ENCODE measurements around the gene HOXC9. TPM values are rescaled to one million over a fixed set of nuclear protein-coding genes. Genes with fewer than 3 reads are reported as not detected.

HOXC9 gene
- total RNA-seq, 1 experiment from 2014 or later = not detected

GRCh38 chr12:53971129-53971528 lies 28.8 kb upstream of the HOXC9 start:
- H3K14ac ChIP-seq (ENCODE audit: insufficient read depth, low read length) = no peak overlapping the region
- peaks cover 19 to 25% of the 10 kb centered on the region in 2 experiments for H3K4me1 Mint-ChIP-seq
- WGBS (ENCODE audit: extremely low coverage, insufficient read length, low lambda C conversion rate) = no CpG with 5 or more reads among the region's 3 CpGs
- no peaks in the 10 kb centered on the region for H3K4me1 ChIP-seq (ENCODE audit: insufficient read depth, low read length)
- H3K79me1 ChIP-seq (ENCODE audit: insufficient read depth, low read depth, low read length, poor library complexity, severe bottlenecking) = no peaks in the 10 kb centered on the region
- H3K79me2 ChIP-seq (ENCODE audit: insufficient read depth, low read length) = no peaks in the 10 kb centered on the region
- H3K27ac ChIP-seq (ENCODE audit: insufficient read length, low read depth, low read length) = no peak overlapping the region
- H3K4ac ChIP-seq (ENCODE audit: low read depth, low read length) = no peak overlapping the region
- peaks cover 100% of the 10 kb centered on the region for H3K27me3 Mint-ChIP-seq (ENCODE audit: low read depth)
- no peak overlapping the region for H3K23ac ChIP-seq (ENCODE audit: insufficient read length, low read depth, low read length)
- H4K5ac ChIP-seq (ENCODE audit: insufficient read length, low read depth, low read length) = no peak overlapping the region
- no peak overlapping the region for H2BK12ac ChIP-seq (ENCODE audit: insufficient read length, low read depth, low read length)
- H4K8ac ChIP-seq (replicated peaks; ENCODE audit: insufficient read length, low read depth, low read length) = no peak overlapping the region
- H3K27me3 ChIP-seq (ENCODE audit: insufficient read depth, low read length) = peaks cover 99% of the 10 kb centered on the region
- TF ChIP-seq CTCF (conservative IDR thresholded peaks at IDR 0.05) = no peak
- no peak overlapping the region for H3K4me3 Mint-ChIP-seq
- H3K9me3 Mint-ChIP-seq = peaks cover 8 to 11% of the 10 kb centered on the region in 2 experiments; a peak in 3 of 5 replicates
- no peak overlapping the region for H3T11ph ChIP-seq (ENCODE audit: low read length)
- DNase-seq = no peak
- no peak overlapping the region for H3K27ac Mint-ChIP-seq
- peaks cover 0 to 8% (median 3%) of the 10 kb centered on the region in 3 experiments; a peak in 3 of 7 replicates for H3K36me3 Mint-ChIP-seq (ENCODE audit: insufficient read depth in 1 of 3, low read depth in 3 of 3)
- no peak overlapping the region for H3K9ac ChIP-seq (ENCODE audit: extremely low read depth, insufficient read length, low read length)
- H2AK5ac ChIP-seq (ENCODE audit: insufficient read length, low read length) = no peak overlapping the region
- H3K4me2 ChIP-seq (ENCODE audit: insufficient read depth, insufficient read length, low read length) = no peak overlapping the region
- no peak overlapping the region for H2BK120ac ChIP-seq (ENCODE audit: low read depth, low read length, poor library complexity, severe bottlenecking)
- H3K18ac ChIP-seq (ENCODE audit: insufficient read length, low read depth, low read length) = no peak overlapping the region
- no peak overlapping the region for H3K56ac ChIP-seq (ENCODE audit: insufficient read length, low read depth, low read length)
- H4K20me1 ChIP-seq (ENCODE audit: control insufficient read depth, insufficient read depth, insufficient read length) = no peaks in the 10 kb centered on the region
- no peaks in the 10 kb centered on the region for H3K9me3 ChIP-seq (ENCODE audit: control insufficient read depth, low read depth, low read length)
- H2BK20ac ChIP-seq (ENCODE audit: low read depth, low read length, poor library complexity, severe bottlenecking) = no peak overlapping the region
- no peak overlapping the region for H2BK15ac ChIP-seq (ENCODE audit: low read depth, low read length)
- no peaks in the 10 kb centered on the region for H3K23me2 ChIP-seq (ENCODE audit: insufficient read length, low read depth, low read length, poor library complexity, severe bottlenecking)
- H2BK5ac ChIP-seq (ENCODE audit: insufficient read length, low read length) = no peak overlapping the region
- H2AFZ ChIP-seq (ENCODE audit: low read length) = no peak overlapping the region
- no peak overlapping the region for H4K91ac ChIP-seq (ENCODE audit: insufficient read length, low read depth, low read length)
